Lung (tissue), 11 donors: ENCODE measurements around the gene FAHD2B. TPM values are rescaled to one million over a fixed set of nuclear protein-coding genes. Genes with fewer than 3 reads are reported as not detected.
"Not testable (repeated sequence)": the region's sequence is repeated elsewhere in the genome, so short reads cannot be mapped to it uniquely, and the experiment has no call there.

Experiments used
- ATAC-seq: fragments of 200-7000 bp; cut with Tn5 transposase; one replicate; pipeline ENCODE4 v1.9.1; 2020; ENCODE audit warnings: moderate number of reproducible peaks; ENCODE audit not compliant: insufficient read depth, low FRiP score
- DNase-seq, 3 donors: peaks; one replicate each; pipeline ENCODE4 v3.0.0-alpha.2; 2013 to 2017
- H3K27ac ChIP-seq, 2 donors: one replicate each; pipeline ENCODE4 v1.5.1; 2013; ENCODE audit warnings: mild to moderate bottlenecking in 2 of 2, moderate library complexity in 2 of 2, control low read depth in 1 of 2, inconsistent platforms in 1 of 2, low read depth in 1 of 2, low read length in 1 of 2
- H3K27me3 ChIP-seq, 3 donors: one replicate each; pipeline ENCODE4 v1.5.1; 2013; ENCODE audit warnings: low read length in 2 of 3; ENCODE audit not compliant: control insufficient read depth in 3 of 3, insufficient read depth in 3 of 3
- H3K36me3 ChIP-seq, 4 donors: one replicate each; pipeline ENCODE4 v1.5.1; 2013; ENCODE audit warnings: low read length in 4 of 4, mild to moderate bottlenecking in 1 of 4, moderate library complexity in 1 of 4; ENCODE audit not compliant: control insufficient read depth in 4 of 4, insufficient read depth in 4 of 4
- H3K4me1 ChIP-seq, 5 donors: one replicate each; pipeline ENCODE4 v1.5.1; 2013; ENCODE audit warnings: low read length in 5 of 5, mild to moderate bottlenecking in 2 of 5, moderate library complexity in 1 of 5; ENCODE audit not compliant: control insufficient read depth in 5 of 5, insufficient read depth in 5 of 5
- H3K4me3 ChIP-seq: one replicate; pipeline ENCODE4 v1.5.1; 2013; ENCODE audit warnings: mild to moderate bottlenecking, control low read depth, moderate library complexity
- H3K9ac ChIP-seq, 2 donors: one replicate each; pipeline ENCODE4 v1.5.1; 2013; ENCODE audit warnings: low read length in 2 of 2, control low read depth in 1 of 2; ENCODE audit not compliant: insufficient read depth in 1 of 2
- H3K9me3 ChIP-seq, 4 donors: one replicate each; pipeline ENCODE4 v1.5.1; 2013; ENCODE audit warnings: low read length in 3 of 4, mild to moderate bottlenecking in 1 of 4, moderate library complexity in 1 of 4; ENCODE audit not compliant: control insufficient read depth in 4 of 4, insufficient read depth in 3 of 4
- WGBS, 2 donors: extraction: QIAGEN DNeasy Blood & Tissue Kit; methylation state at CpG; one replicate each; pipeline ENCODE4 v1.1.7; 2013; 5-methylcytosine and 5-hydroxymethylcytosine counted together
- polyA plus RNA-seq, 2 donors: library from polyadenylated mRNA; stranded (reverse); fragments of 200-250 nt; gene quantifications; one replicate each; pipeline ENCODE4 v1.2.1, GENCODE V29; 2013
- small RNA-seq: library from RNA; depleted of rRNA; stranded (forward); fragments of <200 nt; gene quantifications from one replicate; pipeline ENCODE3, GENCODE V24; 2014; ENCODE audit warnings: low replicate concordance
- total RNA-seq, 2 donors: library from RNA; depleted of rRNA in 1 of 2; stranded (reverse); fragments of >200 nt in 1 of 2; gene quantifications; one replicate each; pipeline ENCODE4 v1.2.1, GENCODE V29; 2014 to 2021
- donor health status: Bipolar disorder and iron deficiency.
- donor health status: healthy.
- donor health status: DM: yes; HTN: yes; CAD: no.

Gene FAHD2B
- total and polyA plus RNA-seq, 4 donors, result 6.5 to 14.4 (median 10.2) TPM

DNA sequence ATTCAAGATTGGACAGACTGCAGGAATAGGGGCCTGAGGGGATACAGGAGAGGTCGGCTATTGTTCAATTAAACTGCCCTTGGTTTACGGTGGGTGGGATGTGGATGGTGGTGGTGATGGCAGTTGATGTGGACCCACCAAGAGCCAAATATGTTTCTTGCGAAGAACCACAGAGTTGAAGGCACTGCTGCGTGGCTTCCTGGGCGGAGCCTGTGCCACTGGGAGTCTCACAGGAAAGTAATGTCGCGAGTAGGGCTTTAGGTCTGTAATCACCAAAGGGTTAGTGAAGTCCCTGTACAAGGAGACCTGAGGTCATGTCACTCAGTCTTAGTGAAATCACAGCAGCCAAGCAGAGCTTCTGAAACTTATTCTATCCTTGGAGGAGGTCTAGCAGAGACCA, 46.2 kb downstream of the FAHD2B start:
- H3K27ac ChIP-seq, H3K27me3 ChIP-seq, ATAC-seq, DNase-seq, H3K4me1 ChIP-seq, H3K4me3 ChIP-seq, H3K9ac ChIP-seq, H3K36me3 ChIP-seq, H3K9me3 ChIP-seq: not testable (repeated sequence)
- 48 to 73% methylated on average over 5 to 7 of the region's 7 CpGs for whole genome bisulfite sequencing, 2 donors

DNA sequence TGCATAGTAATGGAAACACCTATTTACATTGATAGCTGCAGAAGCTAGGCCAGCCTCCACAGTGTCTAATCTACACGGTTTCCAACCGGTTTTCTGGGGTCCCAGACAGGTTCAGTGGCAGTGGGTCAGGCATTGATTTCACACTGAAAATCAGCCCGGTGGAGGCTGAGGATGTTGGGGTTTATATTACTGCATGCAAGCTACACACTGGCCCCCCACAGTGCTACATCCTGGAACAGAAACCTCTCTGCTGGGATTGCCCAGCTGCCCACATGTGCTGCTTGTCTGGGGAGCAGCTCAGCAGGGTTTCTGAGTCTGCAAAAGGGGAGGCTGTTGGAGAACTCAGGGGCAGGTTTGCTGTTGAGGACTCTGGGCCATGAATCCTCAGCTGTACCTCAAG, 48.0 kb downstream of the FAHD2B start:
- not testable (repeated sequence) for ATAC-seq, H3K9me3 ChIP-seq, H3K4me1 ChIP-seq, H3K27me3 ChIP-seq, H3K36me3 ChIP-seq, H3K27ac ChIP-seq, H3K9ac ChIP-seq, H3K4me3 ChIP-seq, DNase-seq
- 73 to 89% methylated on average over 2 to 3 of the region's 3 CpGs for WGBS, 2 donors

DNA sequence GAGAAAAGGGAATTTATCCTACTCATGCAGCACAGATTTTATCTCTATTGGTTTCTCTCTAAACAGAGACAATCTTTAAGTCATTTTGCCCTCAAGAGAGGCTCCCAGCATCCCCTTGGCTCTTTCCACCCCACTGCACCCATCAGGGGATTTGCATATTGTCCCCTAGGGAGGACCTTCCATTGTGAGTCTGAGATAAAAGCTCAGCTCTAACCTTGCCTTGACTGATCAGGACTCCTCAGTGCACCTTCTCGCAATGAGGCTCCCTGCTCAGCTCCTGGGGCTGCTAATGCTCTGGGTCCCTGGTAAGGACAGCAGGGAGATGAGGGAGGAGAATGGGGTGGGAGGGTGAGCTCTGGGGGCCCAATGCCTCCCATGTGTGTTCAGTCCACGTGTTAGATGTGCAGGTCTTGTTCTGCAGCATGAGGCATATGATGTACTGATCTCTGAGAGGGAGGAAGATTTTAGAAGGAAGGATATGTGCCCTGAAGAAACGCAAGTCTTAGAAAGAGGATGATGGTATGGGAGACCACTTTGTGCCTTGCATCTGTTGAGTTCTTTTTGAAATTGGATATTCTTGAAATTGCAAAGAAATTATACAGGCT, 48.7 kb downstream of the FAHD2B start:
- WGBS, 2 donors, result 63 to 76% methylated on average over 3 of the region's 3 CpGs
- not testable (repeated sequence) for ATAC-seq

More for the DNA sequence above, 48.7 kb downstream of the FAHD2B start:
- not testable (repeated sequence) for H3K9me3 ChIP-seq, H3K4me1 ChIP-seq, H3K9ac ChIP-seq, H3K36me3 ChIP-seq, H3K27ac ChIP-seq, H3K27me3 ChIP-seq, DNase-seq, H3K4me3 ChIP-seq

Small RNA genes within 50 kb of the gene (small RNA-seq; reads per million reads assigned to genes)
- gene AC018892.1, result not detected
- not detected for gene IGKV1OR2-3
- not detected for gene IGKV2OR2-2
- not detected for gene RN7SL313P

Other genes with a start within 250 kb of the FAHD2B start
- 10 to 100 TPM in 1 of 2 donors, 1 to 10 TPM in 1; 7.4 to 16.9 TPM for gene ANKRD39, start 236.9 kb downstream of the FAHD2B start, total RNA-seq
- 10 to 100 TPM; 15.5 to 15.7 TPM for gene ANKRD39, start 236.9 kb downstream of the FAHD2B start, polyA plus RNA-seq
- gene SEMA4C, start 224.8 kb downstream of the FAHD2B start, total RNA-seq, result 10 to 100 TPM; 34.7 to 42.0 TPM
- 10 to 100 TPM; 18.8 to 23.0 TPM for gene SEMA4C, start 224.8 kb downstream of the FAHD2B start, polyA plus RNA-seq
- 1 to 10 TPM; 1.2 to 1.4 TPM for gene FAM178B, start 108.3 kb downstream of the FAHD2B start, total RNA-seq
- gene FAM178B, start 108.3 kb downstream of the FAHD2B start, polyA plus RNA-seq, result under 1 TPM; 0.23 to 0.43 TPM
- gene ANKRD36, start 18.3 kb upstream of the FAHD2B start, total RNA-seq, result 10 to 100 TPM; 23.8 to 96.4 TPM
- gene ANKRD36, start 18.3 kb upstream of the FAHD2B start, polyA plus RNA-seq, result 1 to 10 TPM; 1.5 to 8.5 TPM